Hematopoietic multipotent progenitor cell treated with erythropoietin and hydrocortisone succinate and interleukin-3 and kit ligand, for 8 days (in vitro differentiated cells): ENCODE measurements around the gene CACUL1.
"Not testable (repeated sequence)": the region's sequence is repeated elsewhere in the genome, so short reads cannot be mapped to it uniquely, and the experiment has no call there.

Experiments
- DNase-seq: peaks from one replicate; pipeline ENCODE4 v3.0.0-alpha.2; 2015

The CACUL1 gene

GRCh38 chr10:118768041-118768919 lies 13.5 kb upstream of the CACUL1 start:
- DNase-seq = no peak

- no peak for DNase-seq
Observed at GRCh38 chr10:118767297-118768040, 12.7 kb upstream of the CACUL1 start.

- no peak for DNase-seq
Observed at GRCh38 chr10:118764195-118764594, 9.4 kb upstream of the CACUL1 start.

DNA sequence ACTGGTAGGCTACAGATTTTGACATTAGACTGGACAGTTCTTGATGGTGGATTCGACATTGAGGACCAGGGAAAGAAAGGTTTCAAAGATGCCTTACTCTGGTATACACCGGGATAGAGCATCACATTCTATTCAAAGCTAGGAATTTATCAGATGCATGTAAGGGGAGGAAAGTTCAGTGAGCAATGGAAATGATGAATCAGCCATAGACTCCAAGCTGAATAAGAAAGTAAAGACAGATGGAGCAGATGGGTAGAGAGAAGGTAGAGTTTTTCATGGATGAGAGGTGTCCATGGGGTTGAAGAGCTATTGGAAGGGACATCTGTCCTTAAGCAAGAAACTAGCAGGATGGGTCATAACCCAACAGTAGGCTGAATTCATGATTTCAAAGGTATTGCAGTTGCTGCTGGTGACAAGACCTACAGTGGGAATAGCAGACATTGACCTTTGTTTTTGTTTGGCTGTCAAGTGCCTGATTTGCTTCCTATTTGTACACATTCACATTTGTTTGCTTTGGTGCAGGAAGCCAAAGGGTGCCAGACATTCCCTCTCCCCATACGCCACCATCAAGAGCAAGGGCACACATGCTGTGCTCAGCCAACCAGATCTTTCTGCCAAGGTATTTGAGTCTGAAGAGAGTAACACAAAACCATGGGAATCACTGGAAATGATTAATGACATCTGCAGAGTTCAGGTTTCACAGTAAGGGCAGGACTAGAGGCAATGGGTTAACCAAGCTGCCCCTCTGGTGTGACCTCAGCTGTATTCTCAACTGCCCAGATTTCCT lies 8.6 kb upstream of the CACUL1 start:
- DNase-seq = no peak

GRCh38 chr10:118760265-118760664 lies 5.5 kb upstream of the CACUL1 start:
- DNase-seq = no peak

DNA sequence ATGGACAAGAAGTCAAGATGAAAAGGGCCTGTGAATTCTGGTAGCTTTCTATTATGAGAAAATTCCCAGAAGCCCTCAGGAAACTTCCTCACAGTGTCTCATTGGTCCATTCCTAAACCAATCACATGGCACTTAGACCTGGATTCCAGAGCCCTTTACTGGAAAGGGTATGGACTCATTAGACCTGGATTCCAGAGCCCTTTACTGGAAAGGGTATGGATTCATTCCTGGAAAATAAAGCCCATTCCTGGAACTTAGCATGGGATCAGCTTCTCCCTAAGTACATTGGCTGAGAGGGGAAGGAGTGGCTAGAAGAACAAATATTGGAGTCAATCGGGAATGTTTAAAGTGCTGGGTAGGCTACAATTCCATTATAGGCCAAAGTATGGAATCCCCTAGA lies 3.7 kb upstream of the CACUL1 start:
- DNase-seq = no peak

- no peak for DNase-seq
Observed at GRCh38 chr10:118754229-118754555, 578 bp downstream of the CACUL1 start.

DNA sequence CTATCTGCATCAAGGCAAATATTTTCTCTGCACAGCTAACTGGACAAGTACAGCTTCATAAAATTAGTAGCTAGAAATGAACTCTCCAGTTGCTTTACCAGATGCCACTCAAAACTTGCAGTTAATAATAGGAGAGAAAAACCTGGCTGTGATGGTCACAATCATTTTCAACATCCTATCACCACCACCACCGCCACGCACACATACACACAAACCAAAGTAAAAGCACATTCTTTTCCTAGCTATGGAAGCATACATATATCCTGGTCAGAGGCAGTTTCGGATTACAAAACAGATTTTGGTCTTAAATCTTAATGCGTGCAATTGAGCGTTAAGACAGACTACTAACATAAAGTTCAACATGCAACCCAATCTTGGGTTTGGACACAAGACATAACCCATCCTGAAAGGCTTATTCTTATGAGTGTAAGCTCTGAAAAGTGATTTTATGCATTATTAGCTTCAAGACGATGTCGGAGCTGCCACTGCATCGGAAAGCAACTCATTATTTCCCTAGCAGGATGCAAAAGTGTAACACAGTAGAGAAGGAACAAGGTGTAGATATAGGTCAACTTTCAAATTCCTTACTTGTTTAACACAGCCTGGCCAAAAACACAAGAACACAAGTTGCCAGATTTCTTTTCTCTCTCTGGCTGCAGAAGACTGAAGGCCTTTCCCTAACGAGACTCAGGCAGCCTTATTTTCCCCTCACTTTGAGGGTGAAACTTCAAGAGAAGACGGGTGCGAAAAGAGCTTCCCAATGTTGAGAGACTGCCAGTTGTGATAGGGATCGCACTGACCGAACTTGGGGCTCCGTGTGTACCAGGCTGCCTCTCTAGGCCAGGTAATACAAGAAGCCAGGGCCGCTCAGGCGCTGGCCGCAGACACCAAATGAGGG lies 1.2 kb downstream of the CACUL1 start:
- peak; percentile 49 for DNase-seq

GRCh38 chr10:118752409-118752808 lies 2.4 kb downstream of the CACUL1 start:
- no peak for DNase-seq

- no peak for DNase-seq
Observed at GRCh38 chr10:118751265-118751664, 3.5 kb downstream of the CACUL1 start.

- DNase-seq = no peak
Observed at GRCh38 chr10:118748041-118748440, 6.7 kb downstream of the CACUL1 start.

- DNase-seq = peak; percentile 69
Observed at GRCh38 chr10:118746246-118746645, 8.5 kb downstream of the CACUL1 start.

DNA sequence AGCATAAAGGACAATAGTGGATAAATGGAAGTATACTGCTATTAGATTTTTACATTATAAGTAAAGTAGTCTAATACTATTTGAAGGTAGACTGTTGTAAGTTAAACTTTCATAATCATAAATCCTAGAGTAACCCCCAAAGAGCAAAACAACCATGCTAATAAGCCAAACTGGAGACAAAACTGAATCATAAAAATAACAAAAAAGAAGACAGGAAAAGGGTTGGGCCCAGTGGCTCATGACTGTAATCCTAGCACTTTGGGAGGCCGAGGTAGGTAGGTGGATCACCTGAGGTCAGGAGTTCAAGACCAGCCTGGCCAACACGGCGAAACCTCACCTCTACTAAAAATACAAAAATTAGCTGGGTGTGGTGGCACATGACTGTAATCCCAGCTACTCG lies 9.7 kb downstream of the CACUL1 start:
- DNase-seq = no peak

DNA sequence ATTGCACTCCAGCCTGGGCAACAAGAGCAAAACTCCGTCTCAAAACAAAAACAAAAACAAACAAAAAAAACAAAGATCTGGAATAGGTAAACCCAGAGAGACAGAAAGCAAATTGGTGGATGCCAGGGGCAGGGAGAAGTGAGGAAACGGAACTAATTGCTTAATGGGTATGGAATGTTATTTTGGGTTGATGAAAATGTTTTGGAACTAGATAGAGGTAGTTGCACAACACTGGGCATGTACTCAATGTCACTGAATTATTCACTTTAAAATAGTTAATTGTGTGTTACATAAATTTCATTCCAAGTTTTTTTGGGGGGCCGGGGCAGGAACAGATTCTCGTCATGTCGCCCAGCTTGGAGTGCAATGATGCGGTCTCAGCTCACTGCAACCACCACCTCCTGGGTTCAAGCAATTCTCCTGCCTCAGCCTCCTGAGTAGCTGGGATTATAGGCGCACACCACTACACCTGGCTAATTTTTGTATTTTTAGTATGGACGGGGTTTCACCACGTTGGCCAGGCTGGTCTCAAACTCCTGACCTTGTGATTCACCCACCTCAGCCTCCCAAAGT lies 10.3 kb downstream of the CACUL1 start:
- DNase-seq = not testable (repeated sequence)

- DNase-seq = no peak
Observed at GRCh38 chr10:118742782-118743181, 12.0 kb downstream of the CACUL1 start.

DNA sequence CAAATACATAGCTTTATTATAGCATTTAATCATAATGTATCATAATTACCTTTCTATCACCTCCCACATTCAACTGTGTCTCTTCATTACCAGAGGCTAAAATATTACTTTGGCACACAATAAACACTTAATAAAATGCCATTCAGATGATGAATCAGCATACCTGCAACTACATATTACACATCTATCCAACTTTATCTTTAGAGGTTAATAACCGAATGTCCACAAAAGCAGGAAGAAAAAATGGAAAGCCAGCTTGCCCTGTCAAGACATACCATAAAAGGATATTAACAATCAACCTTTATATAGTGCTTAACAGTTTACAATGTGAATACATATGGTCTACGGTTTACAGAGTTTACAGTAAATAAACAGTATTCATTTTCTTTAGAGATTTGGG lies 12.7 kb downstream of the CACUL1 start:
- DNase-seq = no peak

DNA sequence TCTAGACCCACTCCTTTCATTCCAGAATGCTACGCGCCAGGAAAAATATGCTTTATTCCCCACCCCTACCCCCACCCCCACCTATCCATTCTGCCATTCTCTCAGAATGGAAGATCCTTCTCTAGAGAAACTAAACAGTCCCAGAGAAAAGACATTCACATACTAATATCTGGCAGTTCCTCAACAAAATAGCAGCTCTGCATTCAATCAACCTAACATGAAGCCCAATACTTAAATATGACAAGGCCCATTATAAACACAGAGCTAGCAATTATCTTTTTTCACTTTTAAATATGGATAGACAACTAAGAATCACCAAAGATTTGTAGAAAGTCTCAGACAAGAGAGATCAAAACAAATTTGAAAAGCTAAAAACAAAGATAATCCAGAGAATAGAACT lies 16.4 kb downstream of the CACUL1 start:
- no peak for DNase-seq

DNA sequence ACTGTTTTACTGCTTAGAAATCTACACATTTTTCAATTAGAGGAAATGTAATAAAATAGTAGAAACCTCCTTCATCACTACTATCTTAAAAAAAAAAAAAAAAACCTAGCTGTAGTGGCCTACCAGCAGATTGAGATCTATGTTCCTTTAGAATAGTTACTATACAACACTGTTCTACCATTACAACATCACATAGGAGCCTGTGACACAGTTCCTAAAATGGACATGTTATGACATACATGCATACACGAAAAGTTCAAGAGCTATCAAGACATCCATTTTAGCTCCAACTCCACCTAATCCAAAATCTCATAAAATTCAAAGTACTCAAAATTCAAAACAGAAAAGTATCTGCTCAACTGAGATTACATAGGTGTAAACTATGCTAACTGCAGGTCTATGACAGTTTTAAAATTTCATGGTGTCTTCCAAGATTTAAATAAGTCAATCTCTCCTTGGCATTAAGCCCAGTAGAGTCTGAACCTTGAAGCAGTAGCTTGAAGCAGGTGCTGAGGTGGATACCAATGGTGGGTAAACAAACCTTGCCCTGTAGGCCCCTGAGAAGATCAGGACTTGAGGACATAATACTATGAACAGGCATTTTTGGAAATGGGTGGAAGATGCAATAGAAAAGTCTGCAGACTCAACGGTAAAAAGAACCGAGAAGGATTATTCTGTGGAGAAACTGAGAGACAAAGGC lies 17.0 kb downstream of the CACUL1 start:
- DNase-seq = peak; percentile 43

- DNase-seq = no peak
Observed at GRCh38 chr10:118735294-118735693, 19.5 kb downstream of the CACUL1 start.

- DNase-seq = peak; percentile 38
Observed at GRCh38 chr10:118734475-118734874, 20.3 kb downstream of the CACUL1 start.
